ENCODE data around the gene SAMHD1.

DNA sequence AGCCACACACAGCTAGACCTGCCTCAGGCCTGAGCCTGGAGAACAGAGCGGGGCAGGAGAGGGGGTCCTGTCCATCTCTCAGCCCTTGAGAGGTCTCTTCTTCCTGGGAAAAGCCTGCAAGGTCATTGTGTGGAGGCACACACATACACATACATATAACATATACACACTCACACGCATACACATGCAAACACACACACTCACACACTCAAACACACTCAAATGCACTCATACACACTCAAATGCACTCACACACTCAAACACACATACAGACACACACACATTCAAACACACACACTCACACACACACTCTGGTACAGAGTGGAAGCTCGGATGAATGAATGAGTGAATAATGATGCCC lies 75.1 kb downstream of the SAMHD1 start:
- no peak for TF ChIP-seq POLR2AphosphoS5 (IDR thresholded peaks at IDR 0.05)
- TF ChIP-seq EP300 (IDR thresholded peaks at IDR 0.05), result no peak
